ENCODE measurements around the gene NT5C1A. TPM values are rescaled to one million over a fixed set of nuclear protein-coding genes. Genes with fewer than 3 reads are reported as not detected.

Gene NT5C1A
- polyA plus RNA-seq, 1 donor from 2014 or later, result not detected

DNA sequence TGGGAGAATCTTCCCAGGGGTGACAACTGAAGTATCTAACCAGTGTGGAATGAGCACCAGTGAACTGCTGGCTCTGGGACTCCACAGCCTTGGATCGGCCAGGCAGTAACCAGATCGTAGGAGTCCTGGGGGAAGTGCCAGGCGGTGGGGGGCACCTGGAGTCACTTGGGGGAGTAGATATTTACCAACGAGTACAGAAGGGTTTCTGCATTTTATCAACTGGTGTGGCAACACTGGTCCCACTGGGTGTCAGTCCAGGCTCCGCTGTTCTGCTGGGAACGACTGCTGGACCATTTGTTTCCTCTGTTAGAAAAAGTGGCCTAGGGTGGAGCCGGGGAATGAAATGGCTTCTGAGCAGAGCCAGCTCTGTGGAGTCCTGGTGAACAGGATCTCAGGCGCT lies 46.9 kb downstream of the NT5C1A start:
- H3K79me2 ChIP-seq (replicated peaks; ENCODE audit: insufficient read depth, low read length), result no peaks in the 10 kb centered on the region
- no peaks in the 10 kb centered on the region for H3K36me3 ChIP-seq (ENCODE audit: insufficient read depth, low read length)
- H3K4me3 ChIP-seq (ENCODE audit: low read length), result no peak overlapping the region
- H3K9ac ChIP-seq (ENCODE audit: low read length), result no peak overlapping the region
- no peaks in the 10 kb centered on the region for H3F3A ChIP-seq (ENCODE audit: insufficient read depth, low read length, poor library complexity, severe bottlenecking)
- no peak overlapping the region for H3K27ac ChIP-seq (ENCODE audit: low read length)
- no peaks in the 10 kb centered on the region for H3K9me3 ChIP-seq (ENCODE audit: low read length)
- no peak overlapping the region for H2AFZ ChIP-seq (ENCODE audit: low read depth, low read length)
- H3K27me3 ChIP-seq (ENCODE audit: insufficient read depth, low read depth, low read length), result no peaks in the 10 kb centered on the region
- H3K4me2 ChIP-seq (ENCODE audit: low read length), result no peak overlapping the region
- TF ChIP-seq, protein P1, sequence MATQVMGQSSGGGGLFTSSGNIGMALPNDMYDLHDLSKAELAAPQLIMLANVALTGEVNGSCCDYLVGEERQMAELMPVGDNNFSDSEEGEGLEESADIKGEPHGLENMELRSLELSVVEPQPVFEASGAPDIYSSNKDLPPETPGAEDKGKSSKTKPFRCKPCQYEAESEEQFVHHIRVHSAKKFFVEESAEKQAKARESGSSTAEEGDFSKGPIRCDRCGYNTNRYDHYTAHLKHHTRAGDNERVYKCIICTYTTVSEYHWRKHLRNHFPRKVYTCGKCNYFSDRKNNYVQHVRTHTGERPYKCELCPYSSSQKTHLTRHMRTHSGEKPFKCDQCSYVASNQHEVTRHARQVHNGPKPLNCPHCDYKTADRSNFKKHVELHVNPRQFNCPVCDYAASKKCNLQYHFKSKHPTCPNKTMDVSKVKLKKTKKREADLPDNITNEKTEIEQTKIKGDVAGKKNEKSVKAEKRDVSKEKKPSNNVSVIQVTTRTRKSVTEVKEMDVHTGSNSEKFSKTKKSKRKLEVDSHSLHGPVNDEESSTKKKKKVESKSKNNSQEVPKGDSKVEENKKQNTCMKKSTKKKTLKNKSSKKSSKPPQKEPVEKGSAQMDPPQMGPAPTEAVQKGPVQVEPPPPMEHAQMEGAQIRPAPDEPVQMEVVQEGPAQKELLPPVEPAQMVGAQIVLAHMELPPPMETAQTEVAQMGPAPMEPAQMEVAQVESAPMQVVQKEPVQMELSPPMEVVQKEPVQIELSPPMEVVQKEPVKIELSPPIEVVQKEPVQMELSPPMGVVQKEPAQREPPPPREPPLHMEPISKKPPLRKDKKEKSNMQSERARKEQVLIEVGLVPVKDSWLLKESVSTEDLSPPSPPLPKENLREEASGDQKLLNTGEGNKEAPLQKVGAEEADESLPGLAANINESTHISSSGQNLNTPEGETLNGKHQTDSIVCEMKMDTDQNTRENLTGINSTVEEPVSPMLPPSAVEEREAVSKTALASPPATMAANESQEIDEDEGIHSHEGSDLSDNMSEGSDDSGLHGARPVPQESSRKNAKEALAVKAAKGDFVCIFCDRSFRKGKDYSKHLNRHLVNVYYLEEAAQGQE (IDR thresholded peaks at IDR 0.05; ENCODE audit: borderline replicate concordance), result no peak
- TF ChIP-seq CTCF (IDR thresholded peaks at IDR 0.05; ENCODE audit: poor library complexity, severe bottlenecking) (no peak), POLR2AphosphoS5 (IDR thresholded peaks at IDR 0.05) (no peak), TAF1 (IDR thresholded peaks at IDR 0.05; ENCODE audit: low read depth) (no peak), SMC3 (conservative IDR thresholded peaks at IDR 0.05; ENCODE audit: poor library complexity) (no peak)
- no peaks in the 10 kb centered on the region for H3K9me2 ChIP-seq (ENCODE audit: insufficient read depth, low read length)
- no peaks in the 10 kb centered on the region for H4K20me1 ChIP-seq (ENCODE audit: insufficient read depth)

GRCh38 chr1:39623053-39623452 lies 48.9 kb downstream of the NT5C1A start:
- H4K20me1 ChIP-seq (ENCODE audit: insufficient read depth), result no peaks in the 10 kb centered on the region
- H3K9me2 ChIP-seq (ENCODE audit: insufficient read depth, low read length), result no peaks in the 10 kb centered on the region
- no peak overlapping the region for H3K9ac ChIP-seq (ENCODE audit: low read length)
- no peaks in the 10 kb centered on the region for H3F3A ChIP-seq (ENCODE audit: insufficient read depth, low read length, poor library complexity, severe bottlenecking)
- no peak for TF ChIP-seq TAF1 (IDR thresholded peaks at IDR 0.05; ENCODE audit: low read depth)
- TF ChIP-seq EP300 (conservative IDR thresholded peaks at IDR 0.05; ENCODE audit: poor library complexity, severe bottlenecking), result no peak
- TF ChIP-seq, protein P1 (IDR thresholded peaks at IDR 0.05; ENCODE audit: borderline replicate concordance), result no peak
- TF ChIP-seq POLR2AphosphoS5 (IDR thresholded peaks at IDR 0.05), result no peak
- no peak for TF ChIP-seq EZH2 (IDR thresholded peaks at IDR 0.05; ENCODE audit: borderline replicate concordance, insufficient read depth, low read length, poor library complexity, severe bottlenecking)
- TF ChIP-seq RAD21 (conservative IDR thresholded peaks at IDR 0.05), result no peak
- no peak for TF ChIP-seq SMC3 (conservative IDR thresholded peaks at IDR 0.05; ENCODE audit: poor library complexity)
- TF ChIP-seq MXI1 (conservative IDR thresholded peaks at IDR 0.05; ENCODE audit: poor library complexity, severe bottlenecking), result no peak
- no peak overlapping the region for H2AFZ ChIP-seq (ENCODE audit: low read depth, low read length)
- H3K27me3 ChIP-seq (ENCODE audit: insufficient read depth, low read depth, low read length), result no peaks in the 10 kb centered on the region
- H3K4me2 ChIP-seq (ENCODE audit: low read length), result no peak overlapping the region
- H3K9me3 ChIP-seq (ENCODE audit: low read length), result no peaks in the 10 kb centered on the region
- no peak overlapping the region for H3K4me3 ChIP-seq (ENCODE audit: low read length)
- H3K27ac ChIP-seq (ENCODE audit: low read length), result no peak overlapping the region
- H3K79me2 ChIP-seq (replicated peaks; ENCODE audit: insufficient read depth, low read length), result no peaks in the 10 kb centered on the region
- no peaks in the 10 kb centered on the region for H3K36me3 ChIP-seq (ENCODE audit: insufficient read depth, low read length)
